ENCODE results near the gene SLC35A2. TPM values are rescaled to one million over a fixed set of nuclear protein-coding genes. Genes with fewer than 3 reads are reported as not detected.

Gene SLC35A2
- total RNA-seq (10 to 100 TPM; 27.1 to 27.2 TPM), polyA plus RNA-seq (13.2 TPM)

DNA sequence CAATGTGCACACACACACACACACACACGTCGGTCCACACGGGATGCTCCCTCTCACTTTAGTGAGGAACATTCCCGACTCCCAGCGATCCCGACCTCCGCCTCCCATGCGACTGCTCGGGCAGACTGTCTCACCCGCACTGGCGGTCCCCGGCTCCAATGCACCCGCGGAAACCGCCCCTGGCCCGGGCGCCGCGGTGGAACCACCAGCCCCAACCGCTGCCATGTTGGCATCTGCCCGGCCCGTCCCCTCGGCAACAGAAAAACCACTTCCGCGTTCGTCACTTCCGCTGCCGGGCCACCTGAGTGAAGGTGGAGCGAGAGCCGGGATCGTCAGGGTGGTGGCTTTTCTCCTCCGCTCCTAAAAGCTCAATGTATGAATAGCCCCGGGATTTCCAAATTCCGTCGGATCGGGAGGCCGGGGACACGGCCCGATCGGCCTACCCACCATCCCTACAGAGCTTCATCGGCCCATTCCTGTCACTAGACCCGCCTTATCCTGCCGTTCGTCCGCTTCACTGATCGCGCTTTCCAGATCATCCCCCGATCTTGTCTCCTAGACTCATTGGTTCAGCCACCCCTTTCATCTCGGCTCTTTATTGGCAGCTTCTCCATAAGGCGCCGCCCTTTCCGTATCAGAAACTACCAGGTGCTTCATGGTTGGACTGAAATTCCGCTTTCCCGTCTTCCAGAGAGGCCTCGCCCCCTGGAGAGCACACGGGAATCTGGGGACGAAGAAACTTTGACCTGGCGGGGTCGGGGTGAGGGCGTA, at the start of gene SLC35A2:
Gene SLC35A2 (minus strand): TSS at position 235 of the 771 bp plus-strand sequence. CDS start 10 bp downstream, at position 225.
- Histone ChIP-seq H3K36me3 (ENCODE audit: insufficient read depth, low read length) (peaks cover 26% of the 10 kb centered on the region), H3K4me3 (ENCODE audit: low read length) (peak within 1 kb of the TSS; percentile 65), H3K27ac (ENCODE audit: low read depth, low read length) (peak within 1 kb of the TSS; percentile 92), H3K9me3 (ENCODE audit: low read length) (no peaks in the 10 kb centered on the region), H3K4me1 (ENCODE audit: insufficient read depth, low read length) (peaks cover 55% of the 10 kb centered on the region), H3K27me3 (ENCODE audit: insufficient read depth, low read length, poor library complexity, severe bottlenecking) (no peaks in the 10 kb centered on the region)
- ChIA-PET CTCF (interaction anchor here (1.0 to 3.1 kb wide), 5 partner anchors 11 to 35 kb away, joined by 3 to 10 read pairs (median 4); partner anchors contain the start of genes PQBP1 and TIMM17B), POLR2A (interaction anchor here (0.8 to 2.7 kb wide), 4 partner anchors 9 to 91 kb away, joined by 3 to 15 read pairs (median 8); partner anchors contain the start of genes GRIPAP1, PQBP1 and TIMM17B)
- H3K9me3 Mint-ChIP-seq: no peaks in the 10 kb centered on the region
- H3K36me3 Mint-ChIP-seq: peaks cover 6 to 61% (median 6%) of the 10 kb centered on the region in 3 donors
- peaks cover 43 to 61% (median 58%) of the 10 kb centered on the region in 3 donors for H3K4me1 Mint-ChIP-seq
- DNase-seq: peak; percentile 78 to 93 (median 87)
- H3K4me3 Mint-ChIP-seq: peak within 1 kb of the TSS; percentile 86 to 94 (median 88)
- H3K27me3 Mint-ChIP-seq: peaks cover 0 to 12% of the 10 kb centered on the region in 2 donors
- peak within 1 kb of the TSS; percentile 90 to 99 (median 95) for H3K27ac Mint-ChIP-seq

DNA sequence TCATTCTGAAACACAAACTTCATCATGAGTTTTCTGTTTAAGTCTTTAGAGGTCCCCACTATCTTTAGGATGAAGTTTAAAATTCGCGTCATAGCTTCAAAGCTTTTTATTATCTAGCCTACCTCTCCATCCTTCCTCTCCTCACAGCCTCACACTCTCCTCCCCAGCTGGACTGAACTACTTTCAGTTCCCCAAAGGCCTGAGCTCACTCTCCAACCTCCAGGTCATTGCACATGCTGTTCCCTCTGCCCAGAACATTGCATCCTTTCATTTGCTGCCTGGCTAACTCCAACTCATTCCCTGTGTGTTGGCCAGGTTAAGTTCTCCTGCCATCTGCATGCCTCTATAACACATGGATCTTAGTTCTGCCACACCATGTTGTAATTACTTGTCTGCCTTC, 48.8 kb upstream of the SLC35A2 start:
- peaks cover 0 to 14% (median 0%) of the 10 kb centered on the region in 3 donors for H3K36me3 Mint-ChIP-seq
- peak overlapping the region in 6 of 8 donors; percentile 22 to 100 (median 76) for H3K27ac Mint-ChIP-seq
- Histone ChIP-seq H3K4me3 (ENCODE audit: low read length) (no peak overlapping the region), H3K4me1 (ENCODE audit: insufficient read depth, low read length) (peaks cover 21% of the 10 kb centered on the region), H3K27ac (ENCODE audit: low read depth, low read length) (no peak overlapping the region), H3K9me3 (ENCODE audit: low read length) (no peaks in the 10 kb centered on the region), H3K27me3 (ENCODE audit: insufficient read depth, low read length, poor library complexity, severe bottlenecking) (no peaks in the 10 kb centered on the region), H3K36me3 (ENCODE audit: insufficient read depth, low read length) (no peaks in the 10 kb centered on the region)
- peak overlapping the region in 4 of 7 donors; percentile 1 to 74 (median 46) for H3K4me3 Mint-ChIP-seq
- H3K9me3 Mint-ChIP-seq: no peaks in the 10 kb centered on the region
- ChIA-PET CTCF (no interaction called here), POLR2A (no interaction called here)
- H3K4me1 Mint-ChIP-seq: peaks cover 15 to 32% (median 18%) of the 10 kb centered on the region in 3 donors
- DNase-seq: no peak
- H3K27me3 Mint-ChIP-seq: peaks cover 0 to 9% of the 10 kb centered on the region in 2 donors

DNA sequence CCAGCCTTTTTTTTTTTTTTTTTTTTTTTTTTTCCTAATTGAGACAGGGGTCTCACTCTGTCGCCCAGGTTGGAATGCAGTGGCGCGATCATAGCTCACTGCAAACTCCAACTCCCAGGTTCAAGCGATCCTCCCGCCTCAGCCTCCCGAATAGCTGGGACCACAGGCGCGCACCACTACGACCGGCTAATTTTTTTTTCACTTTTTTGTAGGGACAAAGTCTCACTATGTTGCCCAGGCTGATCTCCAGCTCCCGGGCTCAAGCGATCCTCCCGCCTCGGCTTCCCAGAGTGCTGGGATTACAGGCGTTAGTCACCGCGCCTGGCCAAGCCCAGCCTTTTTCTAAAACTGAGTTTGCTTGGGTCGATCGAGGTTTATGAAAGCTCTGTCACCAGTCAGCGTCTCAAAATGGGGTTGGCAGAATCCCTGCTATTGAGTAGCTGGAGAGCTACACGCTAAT, 47.2 kb upstream of the SLC35A2 start:
- CTCF ChIA-PET: interaction anchor here (0.7 to 2.6 kb wide), 8 partner anchors 12 to 310 kb away, joined by 3 to 7 read pairs (median 4); partner anchors contain the start of genes GRIPAP1 and KCND1

DNA sequence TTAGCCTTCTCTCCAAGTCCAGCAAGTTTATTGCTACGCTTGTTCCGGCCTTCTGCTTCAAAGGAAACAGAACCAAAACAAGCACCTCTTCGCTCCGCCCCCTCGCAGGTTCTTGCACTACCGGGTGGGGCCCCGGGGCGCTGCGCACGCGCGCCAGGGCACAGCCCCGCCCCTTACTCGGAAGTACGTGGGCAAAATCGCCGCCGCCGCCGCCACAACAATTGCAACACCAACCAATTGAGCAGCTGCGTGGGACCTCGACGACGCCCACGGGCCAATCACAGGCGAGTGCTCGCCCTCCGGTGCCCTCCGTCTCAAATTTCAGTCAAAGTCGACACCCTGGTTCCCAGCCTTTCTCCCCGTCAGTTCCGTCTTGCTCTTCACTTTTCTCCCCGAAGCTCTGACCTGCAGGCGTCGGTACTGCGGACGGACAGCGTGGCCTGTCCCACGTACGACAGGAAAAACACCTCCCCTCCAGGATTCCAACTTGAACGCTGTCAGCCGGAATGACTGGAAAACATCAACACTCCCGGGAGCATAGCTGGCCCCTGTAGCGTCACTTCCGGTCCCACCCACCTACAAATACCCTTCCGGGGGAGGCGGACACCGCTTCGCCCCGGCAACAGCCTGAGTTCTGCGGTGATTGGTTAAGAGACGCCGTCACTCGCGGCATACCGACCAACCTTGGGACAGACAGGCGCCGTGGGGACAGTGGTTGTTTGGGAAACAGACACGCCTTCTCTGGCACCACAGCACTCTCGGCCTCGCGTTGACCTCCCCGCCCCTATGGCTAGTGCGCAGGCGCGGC, 46.6 kb upstream of the SLC35A2 start:
- Histone ChIP-seq H3K4me1 (ENCODE audit: insufficient read depth, low read length) (peaks cover 42% of the 10 kb centered on the region), H3K27me3 (ENCODE audit: insufficient read depth, low read length, poor library complexity, severe bottlenecking) (no peaks in the 10 kb centered on the region), H3K27ac (ENCODE audit: low read depth, low read length) (peak overlapping the region; percentile 100), H3K36me3 (ENCODE audit: insufficient read depth, low read length) (no peaks in the 10 kb centered on the region), H3K4me3 (ENCODE audit: low read length) (peak overlapping the region; percentile 88), H3K9me3 (ENCODE audit: low read length) (no peaks in the 10 kb centered on the region)
- peak overlapping the region; percentile 100 for H3K27ac Mint-ChIP-seq
- peak; percentile 89 to 98 (median 95) for DNase-seq
- ChIA-PET POLR2A (interaction anchor here (0.6 to 3.2 kb wide), 19 partner anchors 19 to 1121 kb away, joined by 3 to 17 read pairs (median 6); partner anchors contain the start of genes GRIPAP1, HDAC6, PIM2 and PQBP1), CTCF (interaction anchor here (0.7 to 2.6 kb wide), 9 partner anchors 12 to 309 kb away, joined by 3 to 7 read pairs (median 4); partner anchors contain the start of genes GRIPAP1, KCND1 and PIM2)
- H3K4me3 Mint-ChIP-seq: peak overlapping the region; percentile 97 to 99 (median 99)
- no peaks in the 10 kb centered on the region for H3K9me3 Mint-ChIP-seq
- H3K36me3 Mint-ChIP-seq: peaks cover 0 to 28% (median 0%) of the 10 kb centered on the region in 3 donors
- peaks cover 26 to 55% (median 36%) of the 10 kb centered on the region in 3 donors for H3K4me1 Mint-ChIP-seq
- peaks cover 0 to 9% of the 10 kb centered on the region in 2 donors for H3K27me3 Mint-ChIP-seq

More for the DNA sequence above, 47.2 kb upstream of the SLC35A2 start:
- peak overlapping the region; percentile 100 for H3K27ac Mint-ChIP-seq
- POLR2A ChIA-PET: interaction anchor here (0.6 to 3.2 kb wide), 19 partner anchors 19 to 1122 kb away, joined by 3 to 17 read pairs (median 6); partner anchors contain the start of genes GRIPAP1, HDAC6, PIM2 and PQBP1
- no peaks in the 10 kb centered on the region for H3K9me3 Mint-ChIP-seq
- peak overlapping the region; percentile 97 to 99 (median 99) for H3K4me3 Mint-ChIP-seq
- Histone ChIP-seq H3K27me3 (ENCODE audit: insufficient read depth, low read length, poor library complexity, severe bottlenecking) (no peaks in the 10 kb centered on the region), H3K36me3 (ENCODE audit: insufficient read depth, low read length) (no peaks in the 10 kb centered on the region), H3K4me3 (ENCODE audit: low read length) (peak overlapping the region; percentile 74), H3K4me1 (ENCODE audit: insufficient read depth, low read length) (peaks cover 36% of the 10 kb centered on the region), H3K9me3 (ENCODE audit: low read length) (no peaks in the 10 kb centered on the region), H3K27ac (ENCODE audit: low read depth, low read length) (peak overlapping the region; percentile 100)
- peaks cover 0 to 9% of the 10 kb centered on the region in 2 donors for H3K27me3 Mint-ChIP-seq
- peaks cover 24 to 48% (median 30%) of the 10 kb centered on the region in 3 donors for H3K4me1 Mint-ChIP-seq
- peak in 2 of 5 donors; percentile 5 to 54 for DNase-seq
- peaks cover 0 to 25% (median 0%) of the 10 kb centered on the region in 3 donors for H3K36me3 Mint-ChIP-seq

DNA sequence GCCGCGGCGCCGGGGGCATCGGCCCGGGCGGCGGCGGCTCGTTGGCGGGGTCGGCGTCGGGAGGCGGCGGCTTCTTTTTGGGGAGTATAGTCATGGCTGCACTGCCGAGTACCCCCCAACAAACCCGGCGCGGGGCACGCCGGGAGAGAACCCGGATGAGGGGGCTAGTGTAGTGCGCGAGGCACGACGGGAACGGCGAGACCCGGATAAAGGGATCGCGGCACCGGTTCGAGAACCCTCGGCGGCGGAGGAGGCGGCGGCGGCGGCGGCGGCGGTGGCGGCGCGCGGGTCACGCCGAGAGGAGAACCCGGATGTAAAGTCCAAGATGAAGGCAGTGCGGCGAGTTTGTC, 46.0 kb upstream of the SLC35A2 start, which contains the start of gene OTUD5:
Gene OTUD5 (minus strand): TSS at position 131 of the 350 bp plus-strand sequence. CDS start 37 bp downstream, at position 94.
- Histone ChIP-seq H3K36me3 (ENCODE audit: insufficient read depth, low read length) (no peaks in the 10 kb centered on the region), H3K27ac (ENCODE audit: low read depth, low read length) (peak within 1 kb of the TSS; percentile 100), H3K4me3 (ENCODE audit: low read length) (peak within 1 kb of the TSS; percentile 88), H3K9me3 (ENCODE audit: low read length) (no peaks in the 10 kb centered on the region), H3K27me3 (ENCODE audit: insufficient read depth, low read length, poor library complexity, severe bottlenecking) (no peaks in the 10 kb centered on the region), H3K4me1 (ENCODE audit: insufficient read depth, low read length) (peaks cover 46% of the 10 kb centered on the region)
- POLR2A ChIA-PET: interaction anchor here (1.3 to 3.2 kb wide), 9 partner anchors 20 to 1121 kb away, joined by 4 to 16 read pairs (median 7); partner anchors contain the start of genes PIM2, PQBP1, SLC35A2 and TFE3
- H3K9me3 Mint-ChIP-seq: no peaks in the 10 kb centered on the region
- CTCF ChIA-PET: interaction anchor here (1.1 to 2.6 kb wide), 5 partner anchors 11 to 45 kb away, joined by 3 to 7 read pairs (median 4); partner anchors contain the start of genes GRIPAP1 and PIM2
- H3K4me1 Mint-ChIP-seq: peaks cover 31 to 61% (median 42%) of the 10 kb centered on the region in 3 donors
- peak within 1 kb of the TSS; percentile 100 for H3K27ac Mint-ChIP-seq
- peaks cover 0 to 28% (median 0%) of the 10 kb centered on the region in 3 donors for H3K36me3 Mint-ChIP-seq
- peak; percentile 68 to 89 (median 85) for DNase-seq
- H3K4me3 Mint-ChIP-seq: peak within 1 kb of the TSS; percentile 97 to 99 (median 99)
- peaks cover 0 to 11% of the 10 kb centered on the region in 2 donors for H3K27me3 Mint-ChIP-seq

DNA sequence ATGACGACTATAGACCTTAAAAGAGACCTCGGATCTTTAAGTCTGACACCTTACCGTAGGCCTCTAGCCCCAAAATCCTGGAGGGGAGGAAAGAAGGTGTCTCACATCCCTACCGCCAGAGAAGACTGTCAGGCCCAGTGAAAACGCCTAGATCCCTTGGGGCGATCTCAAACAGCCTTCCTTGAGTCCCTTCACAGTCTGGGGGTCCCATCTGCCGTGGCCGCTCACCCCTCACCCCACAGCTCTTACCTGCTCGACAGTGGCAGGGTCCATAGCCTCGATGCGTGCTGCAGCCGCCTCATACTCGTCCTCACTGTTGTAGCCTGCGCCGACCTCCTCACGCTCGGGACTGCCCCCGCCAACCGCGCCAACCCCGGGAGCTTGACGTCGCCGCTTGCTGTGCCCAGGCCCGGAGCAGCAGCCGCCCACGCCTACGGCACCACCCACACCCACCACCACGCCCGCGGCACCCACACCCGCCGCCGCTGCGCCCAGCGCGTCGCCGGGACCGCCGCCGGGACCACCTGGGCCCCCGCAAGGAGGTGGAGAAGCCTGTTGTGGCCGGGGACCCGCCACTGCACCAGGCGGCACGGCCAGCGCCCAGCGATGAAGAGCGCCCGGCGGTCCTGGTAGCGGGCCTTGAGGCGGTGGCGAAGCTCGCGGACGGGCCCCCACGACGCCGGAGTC, 45.4 kb upstream of the SLC35A2 start:
- Histone ChIP-seq H3K27me3 (ENCODE audit: insufficient read depth, low read length, poor library complexity, severe bottlenecking) (no peaks in the 10 kb centered on the region), H3K4me1 (ENCODE audit: insufficient read depth, low read length) (peaks cover 46% of the 10 kb centered on the region), H3K36me3 (ENCODE audit: insufficient read depth, low read length) (no peaks in the 10 kb centered on the region), H3K4me3 (ENCODE audit: low read length) (peak overlapping the region; percentile 77), H3K9me3 (ENCODE audit: low read length) (no peaks in the 10 kb centered on the region), H3K27ac (ENCODE audit: low read depth, low read length) (peak overlapping the region; percentile 73)
- ChIA-PET POLR2A (interaction anchor here (1.3 to 3.2 kb wide), 5 partner anchors 20 to 234 kb away, joined by 3 to 16 read pairs (median 10); partner anchors contain the start of genes PIM2, PQBP1 and TIMM17B), CTCF (interaction anchor here (1.2 to 2.6 kb wide), 3 partner anchors 10 to 38 kb away, joined by 4 to 7 read pairs (median 7); partner anchors contain the start of gene PIM2)
- peaks cover 0 to 33% (median 0%) of the 10 kb centered on the region in 3 donors for H3K36me3 Mint-ChIP-seq
- H3K9me3 Mint-ChIP-seq: no peaks in the 10 kb centered on the region
- H3K27ac Mint-ChIP-seq: peak overlapping the region; percentile 82 to 100 (median 92)
- peak overlapping the region; percentile 83 to 95 (median 85) for H3K4me3 Mint-ChIP-seq
- H3K27me3 Mint-ChIP-seq: peaks cover 0 to 10% of the 10 kb centered on the region in 2 donors
- DNase-seq: peak; percentile 45 to 71 (median 58)
- peaks cover 36 to 66% (median 48%) of the 10 kb centered on the region in 3 donors for H3K4me1 Mint-ChIP-seq

All from CD8-positive, alpha-beta memory T cell (primary cell).